Head of caudate nucleus (tissue), 42 donors: ENCODE results near the gene RRP9.

Experiments used
- DNase-seq, 42 donors: peaks; one replicate each; pipeline versions ENCODE4 v3.0.0 to v3.0.0-alpha.2; 2020 to 2021; ENCODE audit warnings: mixed read lengths in 7 of 42
- intact Hi-C: fragments of 100-400 bp; cut with DNase I; formaldehyde crosslinking; loops from one replicate; pipeline ENCODE4 v1.15.0; 2022

Gene RRP9

GRCh38 chr3:51974277-51974962 is 32.7 kb upstream of the RRP9 start:
- DNase-seq: peak in 16 of 42 donors; percentile 27 to 65 (median 43)
- intact Hi-C loops: loop anchor here (2.0 kb wide), 1 partner anchor 32 kb away; the partner anchor contains the start of gene PARP3

DNA sequence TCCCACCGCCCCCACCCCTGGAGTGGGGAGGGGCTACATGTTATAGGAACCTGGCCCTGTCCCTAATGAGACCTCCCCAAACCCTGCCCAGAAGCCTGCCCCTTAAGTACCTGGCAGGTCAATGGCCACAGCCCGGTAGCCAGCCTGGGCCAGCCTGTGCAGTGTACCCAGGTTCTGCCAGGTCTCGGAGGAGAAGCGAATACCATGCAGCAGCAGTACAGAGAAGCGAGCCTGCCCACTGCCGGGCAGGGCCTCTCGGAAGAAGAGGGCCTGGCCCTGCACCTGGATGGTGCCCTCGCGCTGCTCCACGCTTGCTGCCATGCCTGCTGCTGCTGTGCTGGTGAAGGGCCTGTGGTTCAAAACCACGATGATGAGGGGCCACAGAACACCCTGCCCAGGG is 29.6 kb upstream of the RRP9 start:
- intact Hi-C loops: no loop called here
- DNase-seq: no peak

- intact Hi-C loops: no loop called here
- no peak for DNase-seq
These were observed 29.0 kb upstream of the RRP9 start for GRCh38 chr3:51970606-51971300.

GRCh38 chr3:51969841-51970240 is 28.1 kb upstream of the RRP9 start:
- no peak for DNase-seq
- intact Hi-C loops: no loop called here

DNA sequence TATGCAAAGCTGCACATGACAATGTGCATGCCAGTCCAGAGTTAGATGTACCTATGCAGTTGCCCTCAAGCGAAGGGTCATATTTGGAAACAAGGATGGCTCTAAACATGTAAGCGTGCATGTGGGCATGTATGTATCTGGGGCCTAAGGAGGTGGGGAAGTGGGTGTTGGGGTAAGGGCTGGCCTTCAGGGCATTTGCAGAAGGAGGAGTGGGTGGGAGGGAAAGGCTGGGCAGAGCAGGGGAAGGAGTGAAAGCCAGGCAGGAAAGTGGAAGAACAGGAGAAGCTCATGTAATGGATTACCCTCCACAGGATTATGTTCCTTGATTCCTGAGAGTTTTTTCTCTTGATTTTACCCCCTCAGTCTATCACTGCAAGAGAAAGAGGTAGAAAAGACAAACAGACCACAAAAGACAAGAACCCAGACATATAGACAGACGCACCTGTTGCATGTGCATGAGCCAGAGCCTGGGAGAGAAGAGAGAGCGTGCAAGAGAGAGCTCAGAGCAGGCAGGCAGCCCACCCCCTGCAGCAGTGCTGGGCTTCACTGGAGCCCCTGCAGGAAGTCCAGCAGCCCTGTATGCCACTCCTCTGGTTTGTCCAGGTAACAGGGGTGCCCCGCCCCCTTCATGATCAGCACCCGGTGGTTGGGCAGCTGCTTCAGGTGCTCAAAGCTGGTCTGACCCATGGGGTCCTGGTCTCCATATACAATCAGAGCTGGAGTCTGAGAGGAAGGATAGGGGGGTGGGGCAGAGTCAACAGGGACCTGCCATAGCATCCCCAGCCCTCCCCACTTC is 27.4 kb upstream of the RRP9 start:
- intact Hi-C loops: no loop called here
- no peak for DNase-seq

DNA sequence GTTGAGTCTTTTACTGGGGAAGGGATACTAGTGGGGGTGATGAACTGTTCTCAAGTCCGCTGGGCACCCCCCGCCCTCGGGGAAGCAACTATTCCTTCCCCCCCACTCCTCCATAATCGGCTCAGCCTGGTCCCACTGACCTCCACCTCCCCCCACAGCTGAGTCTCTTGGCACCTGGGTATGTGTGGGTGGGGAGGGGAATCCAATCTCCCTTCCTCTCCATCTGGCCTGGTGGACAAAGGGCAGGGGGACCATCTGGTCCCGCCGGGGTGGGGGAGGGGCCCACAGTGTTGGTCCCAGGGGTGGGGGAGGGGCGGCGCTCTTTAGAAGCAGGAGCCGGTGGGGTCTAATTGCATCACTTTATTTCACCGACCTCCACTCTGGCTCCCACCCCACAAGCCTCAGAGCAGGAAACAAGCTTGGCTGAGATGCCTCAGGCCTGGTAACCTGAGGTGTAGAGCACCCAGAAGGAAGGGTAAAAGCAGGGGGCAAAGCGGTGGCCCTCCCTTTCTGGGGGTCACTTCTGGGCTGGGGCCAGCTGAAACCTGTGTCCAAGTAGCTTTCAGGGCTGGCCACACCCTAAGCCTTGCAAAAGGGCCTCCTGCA is 26.6 kb upstream of the RRP9 start:
- peak in 10 of 42 donors; percentile 13 to 67 (median 30) for DNase-seq
- intact Hi-C loops: no loop called here

GRCh38 chr3:51967384-51968169 is 25.9 kb upstream of the RRP9 start, which contains the start of gene PCBP4:
Gene PCBP4, minus strand, starts transcription at chr3:51967454. Its CDS starts 6,214 bp downstream, at chr3:51961240.
- intact Hi-C loops: no loop called here
- DNase-seq: peak; percentile 74 to 94 (median 86)

DNA sequence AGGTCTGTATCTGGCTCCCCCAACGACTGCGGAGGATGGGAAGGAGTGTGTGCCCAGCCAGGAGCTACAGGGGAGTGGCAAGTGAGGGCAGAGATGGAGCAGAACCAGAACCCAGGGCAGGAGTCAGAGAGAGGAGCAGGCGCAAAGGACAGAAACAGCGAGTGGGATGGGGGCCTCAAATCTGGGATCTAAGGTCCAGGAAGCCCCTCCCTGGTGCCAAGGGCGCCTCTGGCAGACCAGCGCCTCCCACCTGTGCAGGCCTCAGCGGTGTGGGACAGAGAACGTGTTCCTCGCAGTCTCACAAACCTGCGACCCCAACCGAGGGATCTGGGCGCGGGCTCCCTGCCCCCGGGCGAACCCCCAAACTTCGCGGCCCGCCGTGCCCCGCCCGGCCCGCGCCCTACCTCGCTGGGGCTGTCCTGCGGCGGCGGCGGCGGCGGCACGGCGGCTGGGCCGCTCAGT is 25.2 kb upstream of the RRP9 start:
- DNase-seq: peak in 1 of 42 donors; percentile 47
- intact Hi-C loops: no loop called here

GRCh38 chr3:51966486-51966885 is 24.8 kb upstream of the RRP9 start:
- intact Hi-C loops: no loop called here
- peak in 9 of 42 donors; percentile 20 to 62 (median 33) for DNase-seq

DNA sequence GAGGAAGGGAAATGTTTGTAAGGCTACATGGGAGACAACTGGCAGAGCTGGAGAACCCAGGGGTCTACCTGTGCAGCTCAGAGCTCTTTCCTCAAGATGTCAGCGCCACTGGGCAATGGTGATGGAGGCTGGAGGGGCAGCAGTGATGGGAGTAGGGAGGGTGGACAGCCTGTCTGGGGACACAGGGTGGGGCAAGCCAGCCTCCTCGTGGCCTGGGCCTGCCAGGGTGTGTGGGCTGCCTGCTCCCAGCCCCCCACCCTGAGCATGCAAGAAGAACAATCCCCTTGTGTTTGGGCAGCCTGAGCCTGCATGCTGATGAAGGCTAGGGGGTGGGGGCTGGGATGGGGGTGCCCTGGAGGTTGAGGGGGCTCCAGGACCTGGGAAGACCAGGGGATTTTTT is 24.3 kb upstream of the RRP9 start:
- DNase-seq: peak; percentile 54 to 92 (median 82)
- intact Hi-C loops: no loop called here

DNA sequence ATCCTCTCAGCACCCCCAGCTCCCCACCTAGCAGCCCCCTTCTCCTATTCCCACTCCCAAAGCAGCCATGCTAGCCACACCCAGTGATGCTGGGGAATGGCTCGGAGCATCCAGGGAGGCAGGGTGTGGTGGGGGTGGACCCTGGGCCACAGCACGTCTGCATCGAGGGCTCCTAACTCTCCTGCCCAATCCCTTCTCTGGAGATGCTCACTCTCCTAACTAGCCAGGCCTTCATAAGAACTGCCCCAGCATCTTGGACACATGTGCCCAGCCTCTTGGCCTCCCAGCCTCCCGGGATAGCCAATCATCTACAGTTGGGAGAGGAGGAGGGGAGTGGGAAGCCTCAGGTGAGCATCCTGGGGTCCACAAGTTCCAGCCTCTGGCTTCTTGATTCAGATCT is 22.8 kb upstream of the RRP9 start:
- intact Hi-C loops: no loop called here
- no peak for DNase-seq

GRCh38 chr3:51963951-51964451 is 22.3 kb upstream of the RRP9 start:
- intact Hi-C loops: no loop called here
- peak in 36 of 42 donors; percentile 44 to 90 (median 72) for DNase-seq

DNA sequence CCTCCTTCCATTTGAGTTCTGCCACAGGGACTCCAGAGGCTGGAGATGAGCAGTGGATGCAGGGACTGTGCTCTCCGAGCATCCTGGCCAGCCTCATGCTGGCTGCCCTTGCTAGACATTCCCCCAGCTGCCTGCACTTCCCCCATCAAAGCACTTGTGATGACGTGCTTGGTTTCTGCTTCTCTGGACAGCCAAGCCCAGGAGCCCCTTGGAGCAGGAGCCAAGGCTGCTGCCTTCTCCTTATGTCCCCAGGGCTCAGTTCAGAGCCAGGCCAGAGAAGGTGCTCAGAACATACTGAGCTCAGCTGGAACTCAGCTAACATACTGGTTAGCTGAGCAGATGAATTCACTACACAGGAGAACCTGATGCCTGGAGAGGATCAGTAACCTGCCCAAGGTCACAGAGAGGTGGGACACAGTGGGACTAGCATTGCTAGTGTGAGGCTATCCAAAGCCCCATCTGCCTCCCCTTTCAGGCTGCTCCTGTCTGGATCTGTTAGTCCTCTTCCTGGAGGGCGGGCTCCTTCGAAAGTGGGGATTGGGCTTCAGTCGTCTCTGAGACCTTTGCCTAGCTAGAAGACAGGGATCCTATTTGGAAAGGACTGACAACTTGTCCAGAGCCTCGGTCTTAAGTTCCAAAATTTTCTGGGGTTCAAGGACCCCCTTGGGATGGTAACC is 21.3 kb upstream of the RRP9 start:
- DNase-seq: peak in 15 of 42 donors; percentile 12 to 76 (median 51)
- intact Hi-C loops: no loop called here

- no peak for DNase-seq
- intact Hi-C loops: no loop called here
These were observed 20.2 kb upstream of the RRP9 start for GRCh38 chr3:51961602-51962569.

- no peak for DNase-seq
- intact Hi-C loops: no loop called here
These were observed 19.3 kb upstream of the RRP9 start for GRCh38 chr3:51961011-51961410.

- intact Hi-C loops: no loop called here
These were observed 18.7 kb upstream of the RRP9 start for GRCh38 chr3:51960386-51960785.

DNA sequence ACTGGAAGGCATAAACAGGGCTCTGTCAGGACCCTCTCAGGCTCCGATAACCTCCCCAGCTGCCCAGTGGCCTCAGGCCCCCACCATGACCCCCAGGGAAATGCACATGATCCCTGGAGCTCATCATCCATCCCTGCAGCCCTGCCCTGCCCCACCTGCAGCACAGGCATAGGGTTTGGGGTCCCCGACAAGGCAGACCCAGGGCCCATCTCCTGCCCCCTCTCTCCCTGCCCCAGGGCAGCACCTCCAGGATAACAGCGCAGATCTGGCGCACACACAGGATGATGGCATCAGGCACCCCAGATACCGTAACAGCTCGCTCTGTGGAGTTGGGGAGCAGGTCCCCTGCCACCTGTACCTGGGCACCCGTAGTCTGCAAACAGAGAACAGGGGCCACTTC is 17.9 kb upstream of the RRP9 start:
- intact Hi-C loops: no loop called here
- no peak for DNase-seq

More at GRCh38 chr3:51960386-51960785, 18.7 kb upstream of the RRP9 start:
- DNase-seq: no peak
